Body of pancreas (tissue), 4 donors: ENCODE measurements around the gene MDFIC.

Experiments
- POLR2A ChIP-seq, 3 donors: fragments of 450-650 bp; IDR thresholded peaks; one replicate each; pipeline ENCODE4 v1.6.1; 2016; ENCODE audit warnings: antibody characterized with exemption in 3 of 3, mild to moderate bottlenecking in 2 of 3
- TF ChIP-seq, protein P1 (sequence below), 7 experiments: fragments of 450-650 bp in 4 of 7; fragments of 200-600 bp in 3 of 7; sonication (generic) in 3 of 7; IDR thresholded peaks; one replicate each; pipeline ENCODE4 v1.5.1; 2016 to 2019; ENCODE audit warnings: antibody characterized with exemption in 7 of 7

DNA sequence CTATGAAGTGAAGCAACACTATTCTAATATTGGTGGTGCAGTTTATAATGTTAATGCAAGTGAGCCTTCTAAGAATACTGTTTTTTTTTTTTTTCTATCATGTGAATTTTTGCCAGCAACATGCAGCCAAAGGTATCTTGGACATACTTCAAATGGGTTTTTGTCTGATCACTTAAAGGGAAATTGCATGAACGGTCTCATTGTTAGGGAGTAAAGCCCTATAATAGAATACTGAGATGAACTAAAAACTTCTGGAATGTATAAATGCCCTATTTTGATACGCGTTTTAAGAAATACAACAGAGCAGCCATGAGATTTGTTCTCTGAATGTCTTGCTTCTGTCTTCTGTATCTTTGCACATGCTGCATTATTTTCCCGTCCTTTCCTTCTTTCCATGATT lies 10.5 kb upstream of the MDFIC start:
- TF ChIP-seq, protein P1, sequence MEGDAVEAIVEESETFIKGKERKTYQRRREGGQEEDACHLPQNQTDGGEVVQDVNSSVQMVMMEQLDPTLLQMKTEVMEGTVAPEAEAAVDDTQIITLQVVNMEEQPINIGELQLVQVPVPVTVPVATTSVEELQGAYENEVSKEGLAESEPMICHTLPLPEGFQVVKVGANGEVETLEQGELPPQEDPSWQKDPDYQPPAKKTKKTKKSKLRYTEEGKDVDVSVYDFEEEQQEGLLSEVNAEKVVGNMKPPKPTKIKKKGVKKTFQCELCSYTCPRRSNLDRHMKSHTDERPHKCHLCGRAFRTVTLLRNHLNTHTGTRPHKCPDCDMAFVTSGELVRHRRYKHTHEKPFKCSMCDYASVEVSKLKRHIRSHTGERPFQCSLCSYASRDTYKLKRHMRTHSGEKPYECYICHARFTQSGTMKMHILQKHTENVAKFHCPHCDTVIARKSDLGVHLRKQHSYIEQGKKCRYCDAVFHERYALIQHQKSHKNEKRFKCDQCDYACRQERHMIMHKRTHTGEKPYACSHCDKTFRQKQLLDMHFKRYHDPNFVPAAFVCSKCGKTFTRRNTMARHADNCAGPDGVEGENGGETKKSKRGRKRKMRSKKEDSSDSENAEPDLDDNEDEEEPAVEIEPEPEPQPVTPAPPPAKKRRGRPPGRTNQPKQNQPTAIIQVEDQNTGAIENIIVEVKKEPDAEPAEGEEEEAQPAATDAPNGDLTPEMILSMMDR (IDR thresholded peaks at IDR 0.05), result no peak
- no peak for TF ChIP-seq POLR2A (IDR thresholded peaks at IDR 0.05)
